GM19455 (cell line): ENCODE measurements around the gene KCMF1.

Experiments used
- ATAC-seq: cut with Tn5 transposase; IDR thresholded peaks from one replicate; pipeline ENCODE4 v1.9.1; 2021; ENCODE audit not compliant: unreplicated experiment

Gene KCMF1

DNA sequence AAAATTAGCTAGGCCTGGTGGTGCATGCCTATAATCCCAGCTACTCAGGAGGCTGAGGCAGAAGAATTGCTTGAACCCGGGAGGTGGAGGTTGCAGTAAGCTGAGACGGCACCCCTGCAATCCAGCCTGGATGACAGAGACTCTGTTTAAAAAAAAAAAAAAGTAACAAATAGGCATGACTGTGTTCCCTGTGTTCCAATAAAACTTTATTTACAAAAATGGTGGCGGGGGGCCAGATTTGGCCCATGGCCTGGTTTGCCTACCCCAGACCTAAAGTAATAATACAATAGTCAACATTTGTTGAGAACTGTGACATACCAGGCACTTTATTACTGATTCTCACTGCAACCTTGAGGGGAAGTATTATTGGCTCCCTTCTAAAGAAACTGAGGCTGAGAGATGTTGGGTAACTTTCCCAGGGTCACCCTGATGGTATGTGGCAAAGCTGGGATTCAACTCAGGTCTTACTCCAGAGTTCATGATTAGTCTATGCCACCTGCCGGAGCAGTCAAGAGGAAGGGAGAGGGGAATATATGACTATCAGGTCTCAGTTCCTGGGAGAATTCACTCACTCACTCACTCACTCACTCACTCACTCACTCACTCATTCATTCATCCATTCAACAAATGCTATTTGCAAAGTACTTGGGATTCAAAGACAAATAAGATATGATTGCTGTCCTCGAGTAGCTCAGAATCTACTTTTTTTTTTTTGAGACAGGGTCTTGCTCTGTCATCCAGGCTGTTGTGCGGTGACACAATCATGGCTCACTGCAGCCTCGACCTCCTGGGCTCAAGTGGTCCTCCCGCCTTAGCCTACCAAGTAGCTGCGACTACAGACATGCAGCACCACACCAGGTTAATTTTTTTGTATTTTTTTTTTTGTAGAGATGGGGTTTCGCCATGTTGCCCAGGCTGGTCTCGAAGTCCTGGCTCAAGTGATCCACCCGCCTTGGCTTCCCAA is 14.3 kb upstream of the KCMF1 start:
- no peak for ATAC-seq

DNA sequence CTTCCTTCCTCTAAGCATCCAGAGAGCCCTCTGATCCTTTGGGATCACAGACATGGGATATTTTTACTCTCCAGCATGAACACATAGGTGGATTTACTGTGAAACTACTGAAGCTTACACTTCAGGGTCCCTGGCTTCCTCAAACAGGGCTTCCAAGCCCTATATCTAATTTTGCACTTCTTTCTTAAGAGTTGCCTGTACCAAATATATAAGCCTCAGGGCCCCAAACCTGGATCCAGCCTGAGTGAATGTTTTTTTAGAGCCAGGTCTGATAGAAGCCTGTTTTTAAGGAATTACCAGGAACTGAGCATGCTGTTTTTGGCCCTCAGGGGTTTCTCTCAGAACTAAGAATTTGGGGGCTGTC is 13.2 kb upstream of the KCMF1 start:
- ATAC-seq = no peak

DNA sequence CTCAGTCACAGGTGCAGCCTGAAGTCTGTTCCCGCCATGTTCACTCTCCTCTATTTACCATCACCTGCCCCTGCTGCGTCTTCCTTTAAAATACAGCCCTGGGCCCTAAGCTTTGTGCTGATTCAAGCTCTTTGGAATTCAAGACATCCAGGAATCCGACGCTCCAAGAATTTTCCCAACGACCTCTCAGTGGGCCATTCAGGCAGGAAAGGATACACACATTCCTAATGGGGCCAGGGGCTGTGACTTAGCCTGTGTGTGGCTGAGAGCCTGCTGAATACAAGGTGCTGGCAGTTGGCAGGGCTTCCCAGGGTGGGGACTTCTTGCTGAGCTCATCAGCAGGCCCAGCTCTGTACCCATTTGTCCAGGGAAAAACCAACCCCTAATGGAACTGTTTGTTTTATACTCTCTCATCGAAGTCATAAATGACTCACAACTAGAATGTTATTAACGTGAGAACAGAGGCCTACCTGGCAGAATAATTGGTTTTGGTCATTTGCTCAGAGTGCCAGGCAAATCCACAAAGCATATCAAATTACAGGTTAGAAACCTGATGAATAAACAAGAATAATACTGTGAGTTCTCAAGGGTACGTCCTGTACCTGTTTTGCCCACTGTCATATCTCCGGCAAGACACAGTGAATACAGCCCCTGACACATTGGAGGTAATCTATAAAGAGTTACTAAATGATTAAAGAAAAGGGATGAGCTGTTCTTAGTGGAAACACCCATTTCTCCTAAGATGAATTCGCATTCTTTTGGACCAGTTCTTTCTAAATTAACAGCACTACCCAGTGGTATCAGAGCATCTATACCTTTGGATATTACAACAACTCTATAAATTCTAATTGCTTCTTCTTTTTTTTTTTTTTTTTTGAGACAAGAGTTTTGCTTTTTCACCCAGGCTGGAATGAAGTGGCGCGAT is 12.6 kb upstream of the KCMF1 start:
- ATAC-seq = no peak

DNA sequence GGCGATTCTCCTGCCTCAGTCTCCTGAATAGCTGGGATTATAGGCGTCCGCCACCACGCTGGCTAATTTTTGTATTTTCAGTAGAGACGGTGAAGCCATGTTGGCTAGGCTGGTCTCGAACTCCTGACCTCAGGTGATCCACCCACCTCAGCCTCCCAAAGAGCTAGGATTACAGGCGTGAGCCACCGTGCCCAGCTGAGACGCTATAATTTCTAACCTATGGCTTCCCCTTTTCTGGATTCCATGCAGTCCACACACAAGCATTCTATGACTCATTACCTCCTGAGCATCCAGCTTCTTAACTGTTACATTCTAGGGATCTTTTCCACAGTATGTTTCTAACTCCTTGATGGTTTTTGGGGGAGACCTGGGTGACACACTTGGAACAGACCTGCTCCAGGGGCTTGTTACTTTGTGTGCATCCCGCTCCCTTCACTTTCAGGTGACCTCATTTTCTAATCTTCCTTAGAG is 11.8 kb upstream of the KCMF1 start:
- no peak for ATAC-seq

DNA sequence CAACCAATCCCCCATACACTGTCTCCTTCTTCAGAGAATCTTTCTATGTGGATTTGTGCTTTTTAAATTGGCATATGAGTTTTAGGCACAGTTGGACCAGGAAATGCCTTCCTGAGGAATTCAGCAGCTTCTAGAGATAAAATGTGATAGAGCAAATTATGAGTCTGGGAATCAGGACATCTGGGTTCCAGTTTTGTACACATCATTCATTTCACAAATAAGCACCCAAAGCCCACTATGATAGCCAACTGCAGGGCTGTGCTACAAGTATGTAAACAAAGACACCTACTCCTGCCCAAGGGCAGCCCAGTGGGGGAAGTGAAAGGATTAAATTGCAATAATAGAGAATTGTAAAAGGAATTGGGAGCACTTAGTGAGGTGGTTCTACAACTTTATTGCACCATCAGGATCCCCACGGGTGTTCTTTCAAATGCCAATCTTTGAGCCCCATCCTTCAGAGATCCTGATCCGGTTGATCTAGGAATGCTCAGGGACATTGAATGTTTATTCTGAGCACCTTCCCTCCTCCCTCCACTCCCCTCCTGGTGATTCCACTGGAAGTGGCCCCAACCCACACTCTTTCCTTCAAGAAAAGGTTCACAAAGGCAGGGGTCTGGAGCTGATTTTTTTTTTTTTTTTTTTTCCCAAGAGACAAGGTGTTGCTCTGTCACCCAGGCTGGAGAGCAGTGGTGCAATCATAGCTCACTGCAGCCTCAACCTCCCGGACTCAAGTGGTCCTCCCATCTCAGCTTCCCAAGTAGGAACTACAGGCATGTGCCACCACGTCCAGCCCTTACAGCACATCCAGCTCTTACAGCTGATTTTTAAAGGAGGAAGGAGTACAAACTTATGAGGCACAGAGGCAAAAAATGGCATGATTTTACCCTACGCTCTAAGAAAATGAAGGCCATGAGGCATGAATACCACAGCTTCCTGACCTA is 11.1 kb upstream of the KCMF1 start:
- no peak for ATAC-seq

DNA sequence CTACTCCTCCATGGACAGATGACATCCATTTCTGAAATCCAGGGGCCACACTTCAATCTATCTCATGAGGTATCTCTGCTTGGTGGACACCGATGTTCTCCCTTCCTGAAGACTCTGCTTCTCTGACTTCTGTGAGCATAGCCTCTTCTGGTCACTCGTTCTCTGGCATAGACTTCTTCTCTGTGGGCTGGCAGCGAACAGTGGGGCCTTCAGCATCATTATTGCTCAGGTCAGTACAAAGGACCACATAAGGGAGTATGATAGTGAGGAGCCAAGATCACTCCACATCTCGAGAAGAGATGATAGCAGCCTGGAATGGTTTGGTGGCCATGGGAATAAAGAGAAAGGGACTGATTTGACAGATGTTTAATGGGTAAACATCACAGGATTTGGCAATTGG is 8.0 kb upstream of the KCMF1 start:
- no peak for ATAC-seq

DNA sequence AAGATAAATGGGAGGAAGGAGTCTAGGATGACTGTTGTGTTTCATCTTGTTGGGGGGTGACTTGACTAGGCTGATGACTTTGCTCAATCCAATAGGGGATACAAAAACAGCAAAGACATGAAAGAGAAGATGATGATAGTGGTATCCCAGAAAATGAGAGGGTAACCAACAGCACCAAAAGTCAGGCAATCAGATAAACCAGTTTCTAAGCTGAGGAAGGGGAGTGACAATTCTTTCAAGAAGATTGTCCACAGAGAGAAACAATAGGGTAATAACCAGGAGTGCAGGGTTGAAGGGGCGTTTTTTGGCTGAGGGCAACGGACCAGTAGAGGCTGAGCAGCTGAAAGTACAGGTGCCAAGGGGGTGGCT is 7.7 kb upstream of the KCMF1 start:
- no peak for ATAC-seq

DNA sequence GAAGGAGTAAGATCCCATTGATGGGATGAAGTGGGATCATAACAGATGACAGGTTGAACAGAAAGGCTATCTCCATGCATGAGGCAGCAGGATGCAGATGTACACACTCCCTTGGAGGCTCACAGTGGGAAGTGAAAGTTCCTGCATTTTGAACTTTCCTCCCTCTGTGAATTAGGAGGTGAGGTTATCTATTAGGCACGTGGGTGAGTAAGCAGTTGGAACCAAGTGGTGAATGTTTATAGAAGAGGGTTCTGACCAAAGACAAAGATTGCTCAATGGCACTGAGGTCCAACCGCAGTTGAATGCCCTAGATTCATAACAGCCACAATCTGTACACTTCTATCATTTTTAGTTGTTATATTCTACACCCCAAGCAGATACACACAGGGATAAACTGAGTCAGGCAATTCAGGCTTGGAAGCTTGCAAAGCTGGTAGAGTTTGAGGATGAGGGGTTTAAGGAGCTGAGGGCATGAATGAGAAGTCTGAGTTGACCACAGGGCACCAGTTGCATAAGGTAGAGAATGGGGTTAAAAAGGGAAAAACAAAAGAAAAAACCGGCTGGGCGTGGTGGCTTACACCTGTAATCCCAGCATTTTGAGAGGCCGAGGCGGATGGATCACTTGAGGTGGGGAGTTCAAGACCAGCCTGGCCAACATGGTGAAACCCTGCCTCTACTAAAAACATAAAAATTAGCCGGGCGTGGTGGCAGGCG is 7.1 kb upstream of the KCMF1 start:
- no peak for ATAC-seq

DNA sequence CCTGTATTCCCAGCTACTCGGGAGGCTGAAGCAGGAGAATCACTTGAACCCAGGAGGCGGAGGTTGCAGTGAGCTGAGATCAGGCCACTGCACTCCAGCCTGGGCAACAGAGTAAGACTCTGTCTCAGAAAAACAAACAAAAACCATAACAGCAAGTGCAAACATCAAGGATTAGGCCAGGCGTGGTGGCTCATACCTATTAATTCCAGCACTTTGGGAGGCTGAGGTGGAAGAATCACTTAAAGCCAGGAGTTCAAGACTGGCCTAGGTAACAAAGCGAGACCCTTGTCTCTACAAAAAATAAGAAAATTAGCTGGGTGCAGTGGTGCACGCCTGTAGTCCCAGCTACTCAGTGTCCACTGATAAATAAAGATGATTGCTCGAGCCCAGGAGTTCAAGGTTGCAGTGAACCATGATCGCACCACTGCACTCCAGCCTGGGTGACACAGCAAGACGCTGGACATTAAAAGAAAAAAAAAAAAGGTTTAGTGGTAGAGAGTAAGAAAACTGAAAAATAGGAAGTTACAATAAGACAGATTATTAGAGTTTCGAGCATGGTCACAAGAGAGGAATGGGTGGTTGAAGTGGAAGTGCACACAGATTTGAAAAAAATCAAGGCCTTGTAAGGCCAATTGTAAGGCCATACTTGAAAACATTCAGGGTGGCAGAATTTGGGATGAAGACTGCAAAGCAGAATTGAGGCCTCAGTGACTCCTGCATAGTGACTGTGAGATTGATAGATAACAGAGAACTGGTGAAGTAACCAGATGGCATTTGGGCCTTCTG is 6.4 kb upstream of the KCMF1 start:
- ATAC-seq = no peak

DNA sequence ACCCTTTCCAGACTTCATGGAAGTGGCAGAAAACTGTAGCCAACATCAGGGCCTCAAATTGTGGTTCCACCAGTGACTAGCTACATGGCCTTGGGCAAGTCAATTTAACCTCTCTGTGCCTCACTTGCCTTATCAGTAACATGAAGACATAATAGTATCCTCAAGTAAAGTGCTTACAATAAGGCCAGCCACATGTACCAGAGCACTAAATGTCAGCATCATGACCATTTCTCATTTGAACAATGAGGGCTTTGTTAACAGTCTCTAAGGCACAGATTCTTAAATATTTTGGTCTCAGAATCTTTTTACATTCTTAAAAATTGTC is 5.8 kb upstream of the KCMF1 start:
- ATAC-seq = no peak

DNA sequence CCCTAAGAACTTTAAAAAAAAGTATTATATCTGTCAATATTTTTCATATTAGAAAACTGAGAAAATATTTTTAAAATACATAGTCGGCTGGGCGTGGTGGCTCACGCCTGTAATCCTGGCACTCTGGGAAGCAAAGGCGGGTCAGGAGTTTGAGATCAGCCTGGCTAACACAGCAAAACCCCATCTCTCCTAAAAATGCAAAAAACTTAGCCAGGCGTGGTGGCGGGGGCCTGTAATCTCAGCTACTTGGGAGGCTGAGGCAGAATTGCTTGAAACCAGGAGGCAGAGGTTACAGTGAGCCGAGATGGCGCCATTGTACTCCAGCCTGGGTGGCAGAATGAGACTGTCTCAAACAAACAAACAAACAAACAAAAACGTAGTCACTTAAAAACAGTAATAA is 5.1 kb upstream of the KCMF1 start:
- ATAC-seq = no peak

DNA sequence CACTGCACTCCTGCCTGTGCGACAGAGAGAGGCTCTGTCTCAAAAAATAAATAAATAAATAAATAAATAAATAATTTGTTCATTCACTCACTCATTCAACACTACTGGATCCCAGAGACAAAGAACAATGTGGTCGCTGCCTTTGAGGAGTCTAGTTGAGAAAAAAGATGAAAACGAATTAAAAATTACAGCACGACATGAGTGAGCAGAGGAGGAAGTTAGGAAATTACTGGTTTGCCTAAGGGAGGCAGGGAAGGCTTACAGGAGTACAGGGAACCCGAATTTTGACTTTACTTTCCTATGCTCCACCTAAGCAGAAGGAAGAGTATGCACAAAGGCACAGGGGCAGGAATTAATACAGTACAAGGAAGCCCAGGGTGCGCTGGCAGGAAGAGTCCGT is 4.2 kb upstream of the KCMF1 start:
- no peak for ATAC-seq

DNA sequence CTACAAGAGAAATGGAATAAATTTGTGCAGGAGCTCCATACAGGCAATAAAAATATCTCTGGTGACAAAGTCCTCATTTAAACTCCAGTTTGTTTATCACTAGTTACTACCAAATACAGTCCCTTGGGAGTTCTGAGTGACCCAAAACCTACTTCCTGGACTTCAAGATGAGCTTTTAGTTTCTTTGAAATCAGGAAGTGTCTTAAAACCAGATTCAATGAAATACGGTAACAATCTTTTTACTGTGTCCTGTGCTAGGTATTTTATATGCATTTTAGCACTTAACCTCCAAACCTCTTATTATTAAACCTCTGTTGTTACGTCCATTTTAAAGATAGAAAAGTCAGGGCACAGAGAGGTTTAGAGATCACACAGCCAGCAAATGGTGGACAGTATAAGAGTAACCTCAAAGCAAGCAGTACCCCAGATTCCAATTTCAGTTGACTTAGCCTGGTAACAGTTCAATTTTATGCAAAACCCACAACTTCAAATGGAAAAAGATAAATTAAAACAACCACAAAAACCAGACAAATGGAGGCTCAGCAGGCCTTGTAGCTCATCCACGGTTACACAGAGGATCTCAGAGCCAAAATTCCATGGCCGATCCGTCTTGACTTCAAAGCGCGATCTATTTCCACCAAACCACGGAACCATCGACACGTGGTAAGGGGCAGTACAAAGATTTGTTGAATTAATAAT is 1.3 kb upstream of the KCMF1 start:
- ATAC-seq = no peak

DNA sequence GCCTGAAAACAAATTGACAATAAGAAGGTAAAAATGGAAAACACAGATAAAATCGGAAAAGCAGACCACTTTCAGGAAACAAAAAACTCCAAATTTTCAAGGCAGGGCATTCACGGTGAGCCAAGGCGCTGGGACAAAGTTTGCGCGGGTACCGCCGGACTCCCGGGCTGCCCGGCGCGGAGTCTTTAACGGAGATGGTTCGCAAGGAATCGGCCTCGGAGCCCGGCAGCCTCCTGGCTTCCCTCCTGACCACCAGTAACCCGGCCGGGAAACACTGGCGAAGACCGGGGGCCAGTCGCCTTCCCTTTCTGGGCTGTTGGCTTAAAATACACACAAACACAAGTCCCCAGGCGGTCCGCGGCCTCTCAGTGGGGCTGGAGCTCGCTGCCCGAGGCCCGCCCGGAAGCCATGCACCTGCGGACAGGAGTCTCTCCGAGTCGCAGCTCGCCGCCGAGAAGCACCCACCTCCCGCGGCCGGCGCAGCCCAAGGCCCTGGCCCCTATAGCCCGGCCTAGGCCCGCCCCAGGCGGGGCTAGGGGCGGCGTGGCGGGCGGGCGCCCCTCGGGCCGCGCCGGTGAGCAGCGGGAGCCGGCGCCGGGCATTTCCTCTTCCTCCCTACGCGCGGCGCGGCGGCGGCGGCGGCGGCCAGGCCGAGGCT is 622 bp upstream of the KCMF1 start:
- peak; percentile 33 for ATAC-seq

DNA sequence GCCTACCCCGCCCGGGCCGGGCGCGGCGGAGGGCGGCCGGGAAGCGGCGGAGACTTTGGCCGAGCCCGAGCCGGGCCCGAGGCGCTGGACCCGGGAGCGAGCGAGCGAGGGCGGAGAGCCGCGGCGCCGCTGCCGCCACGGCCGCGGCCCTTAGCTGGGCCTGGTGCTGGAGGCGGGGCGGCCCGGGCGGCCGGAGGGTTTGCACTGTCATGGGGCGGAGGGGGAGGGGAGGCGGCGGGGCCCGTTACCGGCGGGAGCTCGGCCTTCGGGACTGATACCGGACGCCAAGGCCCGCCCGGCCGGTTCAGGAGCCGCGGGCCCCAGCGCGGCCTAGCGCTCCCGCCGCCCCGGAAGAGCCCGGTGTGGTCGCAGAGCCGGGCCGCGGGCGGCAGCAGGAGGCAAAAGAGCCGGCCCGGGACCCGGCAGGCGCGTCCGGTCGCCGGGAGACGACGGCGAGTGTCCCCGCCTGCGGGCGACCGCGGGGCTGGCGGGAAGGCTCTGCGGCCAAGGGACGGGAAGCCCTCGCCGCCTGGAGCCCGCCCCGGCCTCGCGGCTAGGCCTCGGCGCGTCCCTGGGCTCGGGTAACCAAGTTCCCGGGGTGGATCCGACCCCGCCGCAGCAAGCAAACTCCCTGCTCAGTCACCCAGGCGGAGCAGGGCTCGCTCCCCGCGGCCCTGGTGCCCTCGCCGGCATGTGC is 697 bp downstream of the KCMF1 start:
- peak; percentile 45 for ATAC-seq

DNA sequence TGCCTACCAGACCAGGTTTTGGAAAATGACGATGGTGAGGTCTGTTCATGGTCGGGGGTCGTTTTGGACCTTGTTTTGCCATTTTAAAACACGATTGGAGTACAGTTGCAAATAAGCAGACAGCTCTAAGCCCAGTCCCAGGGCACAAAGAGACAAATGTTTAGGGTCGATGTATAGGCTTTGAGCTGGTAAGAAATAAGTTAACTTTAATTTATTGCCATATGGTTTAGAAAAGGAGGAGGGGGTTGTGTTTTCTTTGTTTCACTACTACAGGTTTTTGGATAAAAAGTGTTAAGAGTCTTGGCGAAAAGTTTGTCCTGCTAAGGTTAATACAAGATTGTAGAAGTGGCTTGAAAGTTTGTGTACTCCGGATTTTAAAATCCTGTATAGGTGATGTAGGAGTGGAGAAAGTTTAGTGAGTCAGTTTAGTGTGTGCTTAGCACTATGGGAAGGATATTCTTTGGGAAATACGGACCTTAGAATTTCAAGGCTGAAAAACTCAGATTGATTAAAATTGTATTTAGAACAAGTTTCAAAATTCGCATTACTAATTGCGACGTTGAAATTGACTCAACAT is 1.3 kb downstream of the KCMF1 start:
- ATAC-seq = no peak

DNA sequence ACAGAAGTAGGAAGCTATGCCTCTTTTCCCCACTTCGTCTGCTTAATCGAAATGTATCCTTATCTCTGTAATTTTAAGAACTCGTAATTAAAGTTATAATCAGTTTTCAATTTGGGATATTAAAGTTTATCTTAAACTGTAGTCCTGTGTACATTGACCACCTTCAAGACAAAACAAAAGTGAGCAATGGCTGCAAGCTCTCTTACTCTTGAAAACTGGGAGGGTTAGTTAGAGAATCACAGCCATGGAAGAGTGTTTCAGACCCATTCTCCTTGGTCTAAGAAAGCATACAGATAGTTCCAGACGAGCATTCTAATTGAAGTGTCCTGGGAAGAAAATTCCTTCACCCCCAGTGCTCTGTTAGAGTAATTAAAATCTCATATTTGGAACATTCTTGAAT is 2.0 kb downstream of the KCMF1 start:
- no peak for ATAC-seq
